ENCODE data around the gene RAVER2. TPM values are rescaled to one million over a fixed set of nuclear protein-coding genes. Genes with fewer than 3 reads are reported as not detected.

RAVER2 gene
- total RNA-seq, 1 experiment from 2014 or later = 15.1 TPM

GRCh38 chr1:64846573-64847430 lies 101.9 kb downstream of the RAVER2 start:
- POLR2A ChIA-PET = interaction anchor here (0.7 kb wide), 1 partner anchor 64 kb away, joined by 5 read pairs; no protein-coding TSS in a partner anchor
- no peak overlapping the region for H3K4me3 ChIP-seq (ENCODE audit: low read depth in 2 of 2, low read length in 2 of 2)
- H3K36me3 ChIP-seq (ENCODE audit: control insufficient read depth, insufficient read depth, low read length) = peaks cover 2% of the 10 kb centered on the region; the same call in 1 of the 2 replicates
- CTCF ChIA-PET = no interaction called here
- ATAC-seq (no peak), DNase-seq (ENCODE audit: low read depth, low spot score) (no peak)
- no peaks in the 10 kb centered on the region for H3K4me1 ChIP-seq (ENCODE audit: control insufficient read depth, insufficient read depth, low read length)
- TF ChIP-seq TCF7L2 (IDR thresholded peaks at IDR 0.05; ENCODE audit: low read depth, low read length) (no peak), POLR2AphosphoS5 (IDR thresholded peaks at IDR 0.05; ENCODE audit: low read depth, low read length) (no peak), CTCF (IDR thresholded peaks at IDR 0.05) (no peak), REST (IDR thresholded peaks at IDR 0.05; ENCODE audit: insufficient read depth in 1 of 2, low read depth in 2 of 2, low read length in 1 of 2) (no peak), SIN3A (IDR thresholded peaks at IDR 0.05; ENCODE audit: borderline replicate concordance, insufficient read depth, low read depth, low read length) (no peak)
- intact Hi-C loops (cut with micrococcal nuclease; ENCODE audit: unreplicated experiment) (no loop called here), in situ Hi-C loops (cut with HindIII; ENCODE audit: low pct_unique_long_range_greater_than_20kb, low sequenced_read_pairs) (no loop called here)
- no TSS peak for BruUV-seq (replicated peaks)
- no peaks in the 10 kb centered on the region for H3K9me3 ChIP-seq (ENCODE audit: control insufficient read depth, insufficient read depth, low read depth, low read length)
- no peak overlapping the region for H3K27ac ChIP-seq (ENCODE audit: low read length)
- H3K27me3 ChIP-seq (ENCODE audit: control insufficient read depth, insufficient read depth, low read length) = no peaks in the 10 kb centered on the region

- no peak for ATAC-seq
- Histone ChIP-seq H3K36me3 (ENCODE audit: control insufficient read depth, insufficient read depth, low read length) (peaks cover 2% of the 10 kb centered on the region; the same call in 1 of the 2 replicates), H3K4me1 (ENCODE audit: control insufficient read depth, insufficient read depth, low read length) (no peaks in the 10 kb centered on the region), H3K27me3 (ENCODE audit: control insufficient read depth, insufficient read depth, low read length) (no peaks in the 10 kb centered on the region), H3K4me3 (ENCODE audit: low read depth in 2 of 2, low read length in 2 of 2) (no peak overlapping the region), H3K9me3 (ENCODE audit: control insufficient read depth, insufficient read depth, low read depth, low read length) (no peaks in the 10 kb centered on the region), H3K27ac (ENCODE audit: low read length) (no peak overlapping the region)
- no peak for DNase-seq (ENCODE audit: low read depth, low spot score)
- BruUV-seq (replicated peaks) = no TSS peak
- TF ChIP-seq SIN3A (IDR thresholded peaks at IDR 0.05; ENCODE audit: borderline replicate concordance, insufficient read depth, low read depth, low read length) (no peak), CTCF (IDR thresholded peaks at IDR 0.05) (no peak), POLR2AphosphoS5 (IDR thresholded peaks at IDR 0.05; ENCODE audit: low read depth, low read length) (no peak)
- POLR2A ChIA-PET = no interaction called here
- CTCF ChIA-PET = no interaction called here
- in situ Hi-C loops (cut with HindIII; ENCODE audit: low pct_unique_long_range_greater_than_20kb, low sequenced_read_pairs) (no loop called here), intact Hi-C loops (cut with micrococcal nuclease; ENCODE audit: unreplicated experiment) (no loop called here)
Measured at GRCh38 chr1:64847666-64848065, 102.8 kb downstream of the RAVER2 start.
